Measurements from ENCODE around the gene FAM110D. TPM values are rescaled to one million over a fixed set of nuclear protein-coding genes. Genes with fewer than 3 reads are reported as not detected.
A peak's percentile ranks its signal among the peaks of the same experiment; 100 is the strongest.

FAM110D gene
- total and polyA plus RNA-seq, 10 of the 15 experiments (the other 5 are each of a cell fraction or from before 2014, with no cell fraction given) = 0.06 TPM; not detected in 9

- no TSS peak for BruUV-seq (replicated peaks)
- Histone ChIP-seq H2AFZ (ENCODE audit: control insufficient read depth, low read depth, low read length) (no peak within 1 kb of the TSS; the same call in none of the 2 replicates), H3K9me3 (replicated peaks; ENCODE audit: control insufficient read depth, insufficient read depth, low read length) (no peaks in the 10 kb centered on the region), H3K79me2 (ENCODE audit: control insufficient read depth, insufficient read depth, low read length) (no peaks in the 10 kb centered on the region), H3K4me1 (ENCODE audit: control insufficient read depth, insufficient read depth, low read length) (peaks cover 10% of the 10 kb centered on the region), H3K4me3 (no peak within 1 kb of the TSS), H3K36me3 (ENCODE audit: control insufficient read depth in 2 of 2, insufficient read depth in 2 of 2, low read length in 1 of 2) (no peaks in the 10 kb centered on the region), H3K9ac (ENCODE audit: control insufficient read depth, insufficient read depth, low read length) (no peak within 1 kb of the TSS), H4K20me1 (ENCODE audit: control insufficient read depth, insufficient read depth) (no peaks in the 10 kb centered on the region), H3K27me3 (replicated peaks in 1 of 2; ENCODE audit: control insufficient read depth in 2 of 2, insufficient read depth in 2 of 2, low read length in 1 of 2) (no peaks in the 10 kb centered on the region), H3K27ac (ENCODE audit: control insufficient read depth, insufficient read depth) (no peak within 1 kb of the TSS), H3K4me2 (ENCODE audit: control insufficient read depth, insufficient read depth) (no peak within 1 kb of the TSS)
- DNase-seq (ENCODE audit: low read depth, low spot score) (no peak), ATAC-seq (peak; percentile 55), FAIRE-seq (no peak)
- WGBS (ENCODE audit: insufficient coverage, insufficient replicate concordance, low lambda C conversion rate, missing lambda C conversion rate) = 86% methylated on average over 21 of the region's 21 CpGs
- ChIA-PET CTCF (interaction anchor here (0.6 to 2.6 kb wide), 2 partner anchors 55 to 58 kb away, joined by 3 to 7 read pairs; partner anchors contain the start of gene CEP85), SMC1A (ENCODE audit: uncharacterized antibody, unreplicated experiment) (no interaction called here), POLR2A (no interaction called here), RAD21 (ENCODE audit: unreplicated experiment) (no interaction called here)
- intact Hi-C loops (cut with micrococcal nuclease; ENCODE audit: unreplicated experiment) (no loop called here), in situ Hi-C loops (cut with MboI) (no loop called here)
- TF ChIP-seq JUND (IDR thresholded peaks at IDR 0.05; ENCODE audit: low read depth, low read length) (no peak), NBN (IDR thresholded peaks at IDR 0.05) (no peak), MYC (IDR thresholded peaks at IDR 0.05; ENCODE audit: insufficient read depth, insufficient read length, insufficient replicate concordance, low read length, severe bottlenecking) (no peak), TAF1 (IDR thresholded peaks at IDR 0.05; ENCODE audit: borderline replicate concordance, low read depth, low read length) (no peak), BHLHE40 (IDR thresholded peaks at IDR 0.05; ENCODE audit: borderline replicate concordance in 1 of 2, low read depth in 2 of 2, low read length in 1 of 2) (no peak), IKZF1 (conservative IDR thresholded peaks at IDR 0.05) (no peak), RFX5 (IDR thresholded peaks at IDR 0.05; ENCODE audit: low read depth, low read length) (no peak), WRNIP1 (IDR thresholded peaks at IDR 0.05; ENCODE audit: borderline replicate concordance, low read depth, low read length) (no peak), POLR2A (IDR thresholded peaks at IDR 0.05; ENCODE audit: low read depth, low read length) (no peak), CREM (IDR thresholded peaks at IDR 0.05; ENCODE audit: low read depth) (no peak), FOXK2 (IDR thresholded peaks at IDR 0.05) (no peak), SPI1 (IDR thresholded peaks at IDR 0.05; ENCODE audit: borderline replicate concordance, insufficient read depth, low read depth, low read length) (no peak), SIX5 (IDR thresholded peaks at IDR 0.05; ENCODE audit: low read depth, low read length, severe bottlenecking) (no peak), HCFC1 (IDR thresholded peaks at IDR 0.05; ENCODE audit: low read length) (no peak), CHD4 (IDR thresholded peaks at IDR 0.05) (no peak), SRF (IDR thresholded peaks at IDR 0.05; ENCODE audit: low read depth in 2 of 2, low read length in 2 of 2) (no peak), POLR2AphosphoS5 (IDR thresholded peaks at IDR 0.05; ENCODE audit: low read length) (no peak), MEF2B (IDR thresholded peaks at IDR 0.05; ENCODE audit: partially characterized antibody, poor library complexity, severe bottlenecking) (no peak), SMARCA5 (IDR thresholded peaks at IDR 0.05) (no peak)
Measured at GRCh38 chr1:26177182-26177684, 18.4 kb downstream of the FAM110D start, which contains the start of gene CNKSR1. TSS of gene CNKSR1 (plus strand) at chr1:26177491. CDS start at chr1:26177548, 57 bp downstream.
